CD4-positive, alpha-beta T cell treated with Interleukin-4 for 4 hours (primary cell): ENCODE results near the gene ZNF117.
"Not testable (repeated sequence)": the region's sequence is repeated elsewhere in the genome, so short reads cannot be mapped to it uniquely, and the experiment has no call there.

Experiments
- DNase-seq: peaks from one replicate; pipeline ENCODE4 v3.0.0-alpha.2; 2020

The ZNF117 gene

GRCh38 chr7:64990936-64991335 is at the start of gene ZNF117:
Gene ZNF117, minus strand, starts transcription at chr7:64991036.
- DNase-seq, result no peak

GRCh38 chr7:65038767-65039166 is 47.9 kb upstream of the ZNF117 start:
- DNase-seq, result peak; percentile 1

- peak; percentile 95 for DNase-seq
These were observed 47.2 kb upstream of the ZNF117 start for GRCh38 chr7:65037740-65038688.

GRCh38 chr7:65036526-65036925 is 45.7 kb upstream of the ZNF117 start:
- not testable (repeated sequence) for DNase-seq

- not testable (repeated sequence) for DNase-seq
These were observed 44.6 kb upstream of the ZNF117 start for GRCh38 chr7:65035469-65035868.

- not testable (repeated sequence) for DNase-seq
These were observed 43.4 kb upstream of the ZNF117 start for GRCh38 chr7:65034120-65034782.

- not testable (repeated sequence) for DNase-seq
These were observed 42.6 kb upstream of the ZNF117 start for GRCh38 chr7:65033391-65033790.

GRCh38 chr7:65025023-65025422 is 34.2 kb upstream of the ZNF117 start:
- not testable (repeated sequence) for DNase-seq

- DNase-seq, result not testable (repeated sequence)
These were observed 30.1 kb upstream of the ZNF117 start for GRCh38 chr7:65020978-65021377.

GRCh38 chr7:65009881-65010280 is 19.0 kb upstream of the ZNF117 start:
- DNase-seq, result not testable (repeated sequence)

- DNase-seq, result not testable (repeated sequence)
These were observed 18.6 kb upstream of the ZNF117 start for GRCh38 chr7:65009394-65009793.

- DNase-seq, result peak; percentile 6
These were observed 16.2 kb upstream of the ZNF117 start for GRCh38 chr7:65007036-65007435.

- peak; percentile 96 for DNase-seq
These were observed 15.5 kb upstream of the ZNF117 start, which contains the start of gene ERV3-1 for GRCh38 chr7:65006094-65006992. Gene ERV3-1, minus strand, starts transcription at chr7:65006687. Its CDS starts 13,661 bp downstream, at chr7:64993026.

- no peak for DNase-seq
These were observed 13.7 kb upstream of the ZNF117 start for GRCh38 chr7:65004575-65004974.

GRCh38 chr7:65002972-65003585 is 12.2 kb upstream of the ZNF117 start:
- DNase-seq, result no peak

GRCh38 chr7:65001291-65001814 is 10.5 kb upstream of the ZNF117 start:
- DNase-seq, result no peak

- no peak for DNase-seq
These were observed 8.5 kb upstream of the ZNF117 start for GRCh38 chr7:64999165-65000004.

GRCh38 chr7:64998865-64999164 is 8.0 kb upstream of the ZNF117 start:
- no peak for DNase-seq

- DNase-seq, result no peak
These were observed 7.1 kb upstream of the ZNF117 start for GRCh38 chr7:64997927-64998391.

- no peak for DNase-seq
These were observed 6.5 kb upstream of the ZNF117 start for GRCh38 chr7:64997164-64997908.
